HL-60 (cell line): ENCODE data around the gene TP53AIP1.

ENCODE experiments used
- GABPA ChIP-seq: IDR thresholded peaks from 2 replicates; pipeline ENCODE4 v1.6.1; 2012; ENCODE audit warnings: low read depth
- POLR2AphosphoS5 ChIP-seq: IDR thresholded peaks from 2 replicates; pipeline ENCODE4 v1.6.1; 2012; ENCODE audit warnings: low read depth
- REST ChIP-seq: IDR thresholded peaks from 2 replicates; pipeline ENCODE4 v1.6.1; 2012; ENCODE audit warnings: low read depth; ENCODE audit not compliant: insufficient replicate concordance
- TF ChIP-seq, protein P1 (sequence below): IDR thresholded peaks from one replicate; pipeline ENCODE4 v1.5.1; 2011; ENCODE audit warnings: low read length, control low read depth, inconsistent platforms; ENCODE audit not compliant: insufficient read depth

- TF ChIP-seq, protein P1, sequence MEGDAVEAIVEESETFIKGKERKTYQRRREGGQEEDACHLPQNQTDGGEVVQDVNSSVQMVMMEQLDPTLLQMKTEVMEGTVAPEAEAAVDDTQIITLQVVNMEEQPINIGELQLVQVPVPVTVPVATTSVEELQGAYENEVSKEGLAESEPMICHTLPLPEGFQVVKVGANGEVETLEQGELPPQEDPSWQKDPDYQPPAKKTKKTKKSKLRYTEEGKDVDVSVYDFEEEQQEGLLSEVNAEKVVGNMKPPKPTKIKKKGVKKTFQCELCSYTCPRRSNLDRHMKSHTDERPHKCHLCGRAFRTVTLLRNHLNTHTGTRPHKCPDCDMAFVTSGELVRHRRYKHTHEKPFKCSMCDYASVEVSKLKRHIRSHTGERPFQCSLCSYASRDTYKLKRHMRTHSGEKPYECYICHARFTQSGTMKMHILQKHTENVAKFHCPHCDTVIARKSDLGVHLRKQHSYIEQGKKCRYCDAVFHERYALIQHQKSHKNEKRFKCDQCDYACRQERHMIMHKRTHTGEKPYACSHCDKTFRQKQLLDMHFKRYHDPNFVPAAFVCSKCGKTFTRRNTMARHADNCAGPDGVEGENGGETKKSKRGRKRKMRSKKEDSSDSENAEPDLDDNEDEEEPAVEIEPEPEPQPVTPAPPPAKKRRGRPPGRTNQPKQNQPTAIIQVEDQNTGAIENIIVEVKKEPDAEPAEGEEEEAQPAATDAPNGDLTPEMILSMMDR = no peak
- TF ChIP-seq POLR2AphosphoS5 (no peak), REST (no peak), GABPA (no peak)
Measured at GRCh38 chr11:128910576-128910975, 32.1 kb downstream of the TP53AIP1 start.
